GM21737 (cell line): ENCODE measurements around the gene CNR1.
"Not testable (repeated sequence)": the region's sequence is repeated elsewhere in the genome, so short reads cannot be mapped to it uniquely, and the experiment has no call there.

Experiments
- ATAC-seq: cut with Tn5 transposase; IDR thresholded peaks from one replicate; pipeline ENCODE4 v1.9.1; 2021; ENCODE audit warnings: mild to moderate bottlenecking, moderate library complexity; ENCODE audit not compliant: unreplicated experiment

Gene CNR1

DNA sequence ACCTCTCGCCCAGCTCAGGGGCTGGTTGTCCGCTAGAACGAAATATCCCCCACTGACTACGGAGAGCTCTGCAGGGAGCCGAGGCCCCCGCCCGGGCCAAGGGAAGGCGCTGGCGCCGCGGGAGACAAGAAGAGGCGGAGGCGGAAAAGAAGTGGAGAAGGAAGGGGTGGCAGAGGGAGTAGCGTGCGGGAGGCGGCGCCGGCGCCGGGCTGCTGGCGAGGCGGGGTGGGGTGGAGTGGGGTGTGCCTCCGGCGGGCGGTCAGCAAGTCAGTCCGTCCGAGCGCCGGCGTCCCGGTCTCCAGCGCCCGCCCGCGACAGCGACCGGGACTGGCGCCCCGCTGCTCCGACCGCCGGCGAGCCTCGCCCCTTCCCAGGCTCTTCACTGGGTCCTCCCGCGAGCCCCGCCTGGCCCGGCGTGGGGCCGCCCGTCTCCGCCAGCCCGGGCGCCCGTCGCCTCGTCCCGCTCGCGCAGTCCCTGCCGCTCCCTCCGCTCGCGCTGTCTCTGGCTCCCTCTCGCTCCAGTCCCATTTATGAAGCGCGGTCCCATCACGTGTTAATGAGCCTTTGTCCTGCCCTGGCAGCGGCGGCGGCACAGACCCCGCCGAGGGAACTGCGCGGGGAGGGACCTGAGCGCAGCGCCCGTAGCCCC, at the start of gene CNR1:
Gene CNR1, minus strand, starts transcription at position 504 of the 649 bp plus-strand sequence. CDS start 21,073 bp downstream, outside the sequence.
- ATAC-seq, result peak; percentile 58

DNA sequence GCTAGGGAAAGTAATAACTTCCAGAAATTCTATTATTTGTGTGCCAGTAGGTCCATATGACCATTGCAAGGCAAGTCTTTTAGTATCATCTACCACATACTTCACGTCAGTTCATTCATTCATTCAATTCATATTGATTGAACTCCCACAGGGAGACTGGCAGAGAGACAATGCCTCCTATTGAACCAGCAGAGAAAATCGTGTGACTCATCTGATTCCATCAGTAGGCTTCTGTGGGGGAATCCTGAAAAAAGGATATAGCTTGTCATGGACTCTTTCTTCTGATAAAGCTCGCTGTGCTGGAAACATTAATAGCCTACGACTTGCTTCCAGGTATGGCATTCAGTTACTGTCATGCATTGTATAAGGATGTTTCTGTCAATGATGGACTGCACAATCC, 45.3 kb upstream of the CNR1 start:
- no peak for ATAC-seq

DNA sequence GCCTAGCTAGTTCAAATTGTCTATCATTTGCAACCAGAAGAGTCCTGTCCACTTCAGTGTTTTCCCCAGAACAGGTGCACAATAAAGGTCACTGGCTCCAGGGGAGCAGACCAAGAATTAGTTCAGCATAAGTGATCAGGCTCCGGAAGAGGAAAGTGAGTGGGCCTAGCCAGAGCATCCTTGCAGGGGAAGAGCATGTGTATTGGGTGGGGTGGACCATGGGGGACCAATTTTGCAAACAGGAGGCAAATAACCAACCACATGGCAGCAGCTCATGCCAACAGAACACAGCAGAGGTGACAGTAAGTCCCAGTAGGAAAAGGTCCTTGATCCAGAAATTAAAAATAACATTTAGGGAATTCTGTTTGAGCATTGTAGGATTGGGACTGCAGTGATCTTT, 43.2 kb upstream of the CNR1 start:
- ATAC-seq, result no peak

DNA sequence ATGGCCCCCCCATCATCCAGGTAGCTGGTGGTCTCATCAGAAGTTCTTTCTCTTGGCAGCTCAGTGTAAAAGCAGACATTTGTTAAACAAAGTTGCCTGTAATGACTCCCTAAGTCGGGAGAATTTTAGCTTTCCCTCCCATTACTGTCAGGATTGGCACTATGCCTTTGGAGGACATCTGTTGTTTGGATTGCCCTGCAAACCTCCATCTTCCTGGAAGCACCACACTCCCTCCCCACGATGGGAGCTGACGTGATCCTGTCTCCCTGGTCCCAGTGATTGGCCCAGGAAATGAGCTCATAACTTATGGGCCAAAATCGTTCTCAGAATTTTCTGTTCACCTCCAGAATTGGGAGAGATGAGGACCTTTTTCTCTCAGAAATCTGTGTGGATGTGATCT, 42.6 kb upstream of the CNR1 start:
- no peak for ATAC-seq

DNA sequence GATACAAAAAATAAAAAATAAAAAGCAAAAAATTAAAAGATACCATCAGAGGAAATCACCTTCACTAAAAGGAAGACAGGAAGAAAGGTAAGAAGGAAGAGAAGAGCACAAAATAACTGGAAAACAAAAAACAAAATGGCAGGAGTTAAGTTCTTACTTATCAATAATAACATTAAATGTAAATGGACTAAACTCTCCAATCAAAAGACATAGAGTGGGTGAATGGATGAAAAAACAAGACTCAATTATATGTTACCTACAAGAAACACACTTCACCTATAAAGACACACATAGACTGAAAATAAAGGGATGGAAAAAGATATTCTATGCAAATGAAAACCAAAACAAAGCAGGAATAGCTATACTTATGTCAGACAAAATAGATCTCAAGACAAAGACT, 35.6 kb upstream of the CNR1 start:
- not testable (repeated sequence) for ATAC-seq

DNA sequence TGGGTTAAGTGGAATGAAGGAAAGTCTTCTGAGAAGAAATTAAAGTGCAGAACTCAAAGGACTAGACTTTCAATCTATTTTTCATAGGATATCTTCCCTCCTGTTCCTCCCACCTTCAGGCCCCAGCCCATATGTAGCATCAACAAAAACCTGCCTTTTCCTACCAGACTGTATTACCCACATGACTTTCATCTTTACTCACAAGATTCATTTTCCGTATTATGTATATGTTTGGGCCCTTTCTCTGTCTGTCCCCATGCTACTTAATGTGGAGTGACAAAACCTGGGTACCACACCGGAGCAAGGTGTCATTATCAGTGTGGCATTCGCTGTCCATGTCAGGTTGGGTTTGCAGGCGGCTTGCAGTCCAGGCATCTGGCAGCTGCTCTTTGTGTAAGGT, 18.8 kb upstream of the CNR1 start:
- no peak for ATAC-seq

DNA sequence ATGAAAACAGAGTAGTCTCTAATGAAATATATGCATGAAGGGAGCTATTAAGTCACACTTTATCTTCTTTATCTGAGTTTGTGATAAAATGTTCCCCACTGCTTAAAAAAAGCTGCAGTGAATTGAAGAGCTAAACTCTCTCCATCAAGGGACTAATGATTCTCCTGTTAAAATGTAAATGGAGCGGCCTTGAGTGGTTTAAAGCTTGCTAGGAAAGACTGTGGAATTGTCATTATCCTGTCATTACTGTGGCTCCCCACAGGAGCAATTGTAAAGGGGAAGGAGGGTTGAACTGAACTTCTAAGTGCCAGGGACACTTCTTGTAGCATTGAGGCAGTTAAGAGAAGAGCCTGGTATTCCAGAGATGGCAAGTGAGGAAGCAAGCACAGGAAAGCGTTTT, 17.3 kb upstream of the CNR1 start:
- no peak for ATAC-seq

DNA sequence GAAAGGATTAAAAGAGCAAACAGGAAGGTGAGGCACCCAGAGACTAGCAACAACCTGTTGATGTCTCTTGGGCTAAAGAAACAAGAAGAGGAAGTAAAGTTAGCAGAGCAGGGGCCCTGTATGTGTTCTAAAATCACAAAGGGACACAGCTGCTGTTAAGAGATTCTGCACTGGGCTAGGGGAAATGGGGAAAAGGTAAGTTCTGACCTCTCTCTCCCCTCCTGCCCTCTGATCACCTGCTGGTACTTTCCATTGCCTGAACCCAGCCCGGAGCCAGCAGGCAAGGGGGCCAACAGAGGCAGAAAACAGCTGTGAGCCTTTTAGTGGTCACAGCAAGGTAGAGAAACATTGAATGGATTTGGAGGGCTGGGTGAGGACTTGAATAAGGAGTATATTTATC, 13.5 kb upstream of the CNR1 start:
- ATAC-seq, result peak; percentile 67

DNA sequence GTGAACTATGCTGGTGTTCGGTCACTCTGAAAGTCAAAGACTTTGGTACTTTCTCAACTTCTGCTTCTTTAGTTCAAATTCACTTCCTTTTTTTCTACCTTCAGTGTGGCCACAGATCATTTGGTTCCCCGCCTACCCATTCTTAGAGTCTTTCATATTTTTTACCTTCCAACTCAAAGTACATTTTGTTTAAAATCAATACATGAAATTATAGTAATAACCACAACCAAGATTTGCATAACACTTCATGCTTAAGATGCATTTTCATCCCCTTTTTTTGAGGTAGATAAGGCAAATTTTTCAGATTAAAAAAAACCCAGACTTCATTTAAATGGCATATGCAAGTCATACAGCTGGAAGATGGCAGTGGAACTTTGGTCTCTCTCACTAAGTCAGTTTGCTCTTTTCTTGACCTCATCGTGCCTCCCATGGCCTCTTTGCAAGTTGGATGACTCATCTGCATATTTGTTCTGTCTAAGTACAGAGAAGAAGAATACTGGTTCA, 11.9 kb upstream of the CNR1 start:
- no peak for ATAC-seq

DNA sequence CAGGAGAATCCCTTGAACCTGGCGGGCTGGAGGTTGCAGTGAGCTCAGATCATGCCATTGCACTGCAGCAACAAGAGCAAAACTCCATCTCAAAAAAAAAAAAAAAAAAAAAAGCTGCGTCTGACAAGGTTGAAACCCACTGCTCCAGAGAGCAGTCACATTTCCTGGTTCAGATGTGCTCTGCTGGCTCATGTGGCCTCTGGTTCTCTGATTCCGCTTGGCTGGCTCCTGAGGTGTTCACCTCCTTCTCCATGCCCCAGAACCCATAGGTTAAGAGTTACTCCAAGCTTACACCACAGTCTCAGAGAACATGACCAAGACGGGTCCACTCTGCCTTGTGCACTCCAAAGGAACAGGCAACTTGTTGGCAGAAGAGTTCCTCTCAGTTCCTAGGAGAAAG, 8.8 kb upstream of the CNR1 start:
- ATAC-seq, result no peak

DNA sequence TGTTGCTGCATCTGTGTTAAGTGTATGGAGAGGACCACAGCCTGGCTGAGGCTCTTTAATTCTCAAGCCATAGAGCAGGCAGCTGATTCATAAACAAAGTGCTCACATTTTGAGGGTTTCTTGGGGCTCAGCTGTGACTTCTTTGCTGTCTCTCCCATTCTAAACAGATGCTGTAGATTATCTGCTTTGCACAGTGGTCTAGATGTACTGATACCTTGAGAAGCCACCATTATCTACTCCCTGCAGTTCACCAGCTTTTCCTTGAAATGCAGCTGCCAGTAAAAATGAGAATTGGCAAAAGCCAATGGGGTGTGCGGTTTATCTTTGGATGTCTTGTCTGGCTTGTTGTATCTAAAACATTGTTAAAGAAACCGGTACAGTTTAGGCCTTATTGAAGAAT, 5.2 kb upstream of the CNR1 start:
- ATAC-seq, result no peak

DNA sequence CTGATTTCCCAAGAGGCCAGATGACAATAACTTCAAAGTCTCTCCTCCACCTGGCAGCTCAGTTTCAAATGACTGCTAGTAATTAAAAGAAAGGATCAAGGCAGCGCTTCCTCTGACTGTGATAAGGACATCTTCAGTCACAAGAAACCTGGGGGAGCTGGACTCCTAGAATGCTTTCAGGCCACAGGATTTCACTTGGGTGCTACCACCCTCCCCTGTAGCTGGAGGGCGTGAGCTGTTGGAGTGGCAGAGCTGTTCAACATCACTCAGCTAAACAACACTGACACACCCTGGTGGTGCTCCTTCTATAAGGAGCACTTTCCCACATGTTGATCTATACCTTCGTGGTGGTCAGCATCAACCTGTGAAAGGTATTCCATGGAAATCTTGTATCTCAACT, 2.2 kb upstream of the CNR1 start:
- ATAC-seq, result no peak

DNA sequence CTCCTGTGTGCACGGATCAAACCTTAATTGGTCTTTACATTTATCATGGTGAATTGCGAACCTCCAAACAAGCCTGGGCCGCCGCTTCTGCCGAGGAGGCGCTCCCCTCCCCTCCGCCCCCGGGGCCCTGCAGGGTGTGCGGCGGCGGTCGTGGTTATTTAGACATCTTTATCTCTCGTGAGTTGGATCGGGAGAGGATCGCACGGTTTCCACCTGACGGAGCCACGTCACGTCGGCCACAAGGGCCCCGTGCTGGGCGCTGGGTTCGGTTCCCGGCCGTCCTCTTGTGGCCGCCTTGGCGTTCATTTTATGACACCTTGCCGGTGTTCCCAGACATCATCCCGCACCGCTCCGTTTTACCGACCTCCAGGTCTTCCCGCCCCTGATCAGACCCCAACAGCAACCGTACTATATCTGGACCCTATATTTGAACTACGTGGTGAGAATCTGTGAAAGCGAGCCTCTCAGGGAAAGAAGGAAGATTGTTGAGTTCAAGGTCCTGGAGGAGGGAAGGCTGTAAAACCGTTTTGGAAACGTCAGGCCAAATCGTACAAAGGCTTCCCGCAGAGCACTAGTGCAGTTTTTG, 1.3 kb upstream of the CNR1 start:
- no peak for ATAC-seq

DNA sequence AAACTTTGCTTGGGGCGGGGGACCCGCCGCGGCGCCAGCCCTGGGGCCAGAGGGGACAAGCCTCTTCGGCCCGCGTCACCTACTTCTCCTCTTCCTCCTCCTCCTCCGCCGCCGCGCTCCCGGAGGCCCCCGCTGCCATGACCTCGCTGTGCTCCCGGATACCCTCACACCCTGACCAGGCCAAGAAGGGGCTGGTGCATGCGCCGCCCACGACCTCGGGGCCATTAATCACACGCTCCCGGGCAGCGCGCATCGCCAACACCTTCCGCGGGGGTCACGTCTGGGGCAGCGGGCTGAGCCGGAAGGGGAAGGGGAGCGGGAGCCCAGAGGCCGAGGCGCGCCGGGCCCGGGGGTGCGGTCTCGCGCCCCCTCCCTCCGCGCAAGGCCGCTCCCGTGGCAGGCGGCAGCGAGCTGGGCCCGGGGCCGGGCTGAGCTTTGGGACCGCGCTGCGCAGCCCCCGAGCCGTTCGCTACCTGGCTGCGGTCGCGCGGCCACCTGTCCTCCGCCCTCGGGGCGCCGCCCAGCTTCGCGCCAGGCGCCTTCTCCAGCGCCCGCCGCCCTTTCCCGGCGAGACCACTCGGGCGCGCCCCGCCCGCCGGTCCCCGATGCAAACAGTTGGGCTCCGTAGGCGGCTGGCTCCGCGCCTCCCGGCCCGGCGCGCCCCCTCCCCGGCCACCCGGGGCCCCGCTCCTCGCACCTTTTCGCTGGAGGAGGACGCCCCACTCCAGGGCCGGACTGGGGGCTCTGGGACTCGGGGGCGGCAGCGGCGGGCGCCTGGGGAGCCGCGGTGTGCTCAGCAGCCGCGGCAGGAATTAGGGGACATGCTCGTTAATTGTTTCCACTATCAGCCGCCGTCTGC, 575 bp upstream of the CNR1 start:
- peak; percentile 34 for ATAC-seq

DNA sequence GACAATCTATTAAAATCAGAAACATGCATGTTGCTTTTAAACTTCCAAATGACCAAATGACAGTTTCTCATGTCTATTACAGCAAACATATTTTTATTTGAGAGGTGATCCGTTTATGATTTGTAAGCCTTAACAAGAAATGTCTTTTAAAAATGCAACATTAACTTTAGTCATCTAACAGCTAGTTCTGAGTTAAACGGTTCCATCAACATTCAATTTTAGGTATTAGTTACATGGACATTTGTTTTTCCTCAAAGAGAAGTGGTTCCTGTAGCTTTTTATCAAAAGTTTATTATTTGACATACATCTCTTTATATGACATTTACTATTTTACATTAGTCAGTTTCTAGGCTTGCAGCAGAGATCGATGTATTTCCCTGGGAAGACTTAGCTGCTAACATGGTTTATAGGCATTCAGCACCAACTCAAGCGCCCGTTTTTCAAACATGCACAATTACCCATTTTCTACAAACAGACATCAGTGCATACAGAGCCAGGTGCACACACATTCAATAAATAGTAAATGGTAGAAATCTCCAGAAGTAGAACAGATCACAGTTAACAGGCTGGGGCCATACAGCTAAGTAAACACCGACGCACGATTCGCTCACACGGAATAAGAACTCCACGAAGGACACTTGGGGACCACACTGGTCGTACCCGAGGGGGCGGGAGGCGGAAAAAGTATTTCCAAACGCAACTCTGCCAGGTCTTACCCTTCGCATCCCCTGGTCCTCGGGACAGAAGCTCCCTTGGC, 882 bp downstream of the CNR1 start:
- ATAC-seq, result no peak

DNA sequence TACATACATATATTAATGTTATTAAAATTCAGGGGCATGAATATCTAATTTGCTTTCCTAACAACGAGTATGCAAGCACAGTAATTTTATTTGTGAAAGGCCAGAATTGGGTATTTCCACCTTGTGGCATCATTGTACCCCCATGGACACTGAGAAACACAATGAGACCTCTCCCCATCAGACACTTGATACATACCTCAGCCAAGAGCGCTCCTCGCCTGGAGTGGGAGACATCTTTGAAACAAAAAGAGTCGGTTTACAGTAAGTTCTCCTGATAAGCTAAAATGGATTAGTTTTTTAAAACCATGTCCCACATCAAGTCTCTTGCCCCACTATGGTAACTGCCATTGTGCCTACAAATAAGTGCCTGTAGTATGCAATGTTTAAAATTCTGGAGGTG, 2.1 kb downstream of the CNR1 start:
- ATAC-seq, result no peak

DNA sequence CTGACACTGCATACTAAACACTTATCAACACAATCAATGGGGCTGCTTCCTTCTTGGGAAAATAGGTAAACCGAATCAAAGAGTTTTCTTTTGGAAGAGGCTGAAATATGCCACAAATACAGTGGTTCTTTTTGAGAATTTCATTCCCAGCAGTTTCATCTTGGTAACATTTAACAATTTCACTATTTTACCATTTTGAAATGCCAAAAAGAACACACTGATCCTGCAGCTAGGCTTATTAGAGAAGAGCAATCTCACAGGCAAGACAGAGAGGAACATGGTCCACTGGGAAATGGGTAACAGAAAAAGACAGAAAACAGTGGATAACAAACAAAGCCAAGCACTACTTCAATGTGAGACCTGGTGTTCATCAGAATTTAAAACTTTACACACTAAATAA, 2.5 kb downstream of the CNR1 start:
- no peak for ATAC-seq

DNA sequence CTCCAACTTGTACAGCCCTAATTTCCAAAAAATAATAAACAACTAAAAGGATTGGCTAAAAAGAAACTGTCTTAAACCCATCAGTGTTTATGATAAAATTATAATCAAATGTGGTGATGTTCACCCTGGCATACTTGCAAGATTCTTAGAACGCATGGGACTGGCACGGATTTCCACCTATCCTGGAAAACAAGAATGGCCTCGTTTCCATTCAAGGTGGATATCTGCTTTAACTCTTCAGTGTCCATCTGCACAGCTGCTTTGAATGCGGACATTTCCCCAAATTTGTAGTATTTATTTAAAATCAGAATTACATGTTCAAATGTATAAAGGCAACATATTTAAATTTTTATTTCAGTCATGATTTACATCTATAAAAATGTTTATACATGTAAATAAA, 4.2 kb downstream of the CNR1 start:
- ATAC-seq, result no peak

DNA sequence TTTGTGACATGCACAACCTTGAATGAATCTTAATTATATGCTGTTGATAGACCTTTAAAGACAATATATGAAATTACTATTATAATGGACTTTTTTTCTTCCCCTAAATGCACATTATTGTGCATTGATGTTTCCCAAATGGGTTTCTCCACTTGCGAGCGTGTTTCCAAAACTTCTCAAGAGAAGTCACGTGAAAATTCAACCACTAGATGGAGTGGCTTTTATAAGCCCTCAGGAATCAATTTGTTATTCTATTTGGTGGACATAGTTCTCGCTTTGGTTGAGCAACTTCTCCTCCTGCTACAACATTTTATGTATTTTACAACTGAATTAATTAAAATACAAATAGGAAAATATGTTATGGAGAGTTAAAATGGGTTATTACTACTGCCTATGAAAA, 9.0 kb downstream of the CNR1 start:
- ATAC-seq, result no peak

DNA sequence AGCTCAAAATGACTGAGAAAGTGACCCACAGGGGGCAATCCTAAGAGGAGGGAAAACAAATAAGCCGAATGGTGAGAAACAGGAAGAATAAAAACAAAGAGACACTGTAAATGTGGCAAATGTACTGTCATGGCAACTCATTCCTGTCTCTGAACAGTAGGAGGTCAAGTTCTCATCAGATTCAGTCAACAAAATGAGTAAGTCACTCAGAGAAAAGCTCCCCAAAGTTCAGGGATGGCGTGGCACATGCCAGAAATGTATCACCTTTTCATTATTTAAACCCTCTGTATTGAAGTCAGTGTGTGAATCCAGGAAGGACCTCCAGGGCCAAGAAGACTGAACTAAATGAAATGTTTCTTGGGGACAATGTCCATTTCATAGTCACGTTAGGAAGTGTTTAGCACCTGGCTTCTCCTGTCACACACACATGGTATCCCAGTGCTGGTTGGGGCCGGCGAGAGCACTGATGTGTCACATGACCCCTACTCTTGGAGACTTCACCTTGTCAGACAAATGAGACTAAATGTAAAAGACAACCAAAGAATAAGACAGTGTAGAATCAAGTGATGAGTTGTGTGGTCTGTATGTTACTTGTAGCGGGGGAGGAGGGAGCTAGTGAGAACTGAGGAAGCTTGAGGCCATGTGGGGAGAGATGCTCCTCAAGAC, 20.7 kb downstream of the CNR1 start:
- no peak for ATAC-seq
